Esophagus muscularis mucosa (tissue), 3 donors: ENCODE data around the gene TAF1B.

ENCODE experiments used
- CTCF ChIP-seq, 3 experiments: fragments of 200-600 bp in 2 of 3; fragments of 450-650 bp in 1 of 3; sonication (generic) in 2 of 3; IDR thresholded peaks; one replicate each; pipeline ENCODE4 v1.5.1; 2017 to 2019; ENCODE audit warnings: antibody characterized with exemption in 3 of 3, mild to moderate bottlenecking in 2 of 3, moderate library complexity in 1 of 3
- POLR2A ChIP-seq: fragments of 450-650 bp; IDR thresholded peaks from one replicate; pipeline ENCODE4 v1.6.1; 2017; ENCODE audit warnings: antibody characterized with exemption, moderate library complexity, mild to moderate bottlenecking, low read depth

GRCh38 chr2:9842487-9843228 lies 616 bp upstream of the TAF1B start:
- TF ChIP-seq POLR2A (no peak), CTCF (IDR thresholded peaks at IDR 0.05) (no peak)
